ENCODE measurements around the gene POU5F2. TPM values are rescaled to one million over a fixed set of nuclear protein-coding genes. Genes with fewer than 3 reads are reported as not detected.

POU5F2 gene
- total and polyA plus RNA-seq, 2 of the 4 experiments (the other 2 are of a cell fraction) = 0.02 to 1.1 TPM

- Histone ChIP-seq H3K18ac (ENCODE audit: low read depth, low read length) (no peak overlapping the region), H3K27me3 (ENCODE audit: control insufficient read depth, insufficient read depth, low read length) (no peaks in the 10 kb centered on the region), H2AK9ac (replicated peaks; ENCODE audit: low read depth, low read length, poor library complexity) (no peak overlapping the region), H2AK5ac (ENCODE audit: low read depth, low read length) (no peak overlapping the region), H2BK5ac (ENCODE audit: low read depth, low read length, poor library complexity, severe bottlenecking) (no peak overlapping the region), H3K9me1 (ENCODE audit: insufficient read depth, low read length) (no peaks in the 10 kb centered on the region), H3K4me3 (ENCODE audit: insufficient read depth, low read depth, low read length) (no peak overlapping the region), H3K23ac (ENCODE audit: low read depth, low read length) (no peak overlapping the region), H2BK20ac (ENCODE audit: low read depth, low read length) (no peak overlapping the region), H3K4me2 (ENCODE audit: low read depth, low read length) (no peak overlapping the region), H3K4ac (ENCODE audit: low read depth, low read length) (no peak overlapping the region), H3K27ac (ENCODE audit: insufficient read depth, low read length) (no peak overlapping the region), H3K14ac (replicated peaks; ENCODE audit: low read depth, low read length) (no peak overlapping the region), H4K20me1 (ENCODE audit: insufficient read depth, low read length) (no peaks in the 10 kb centered on the region), H2AFZ (replicated peaks; ENCODE audit: low read length, poor library complexity) (no peak overlapping the region), H2BK120ac (ENCODE audit: low read depth, low read length) (no peak overlapping the region), H3K36me3 (ENCODE audit: control insufficient read depth, insufficient read depth, low read length) (no peaks in the 10 kb centered on the region), H2BK15ac (ENCODE audit: low read depth, low read length) (no peak overlapping the region), H3K79me1 (ENCODE audit: low read depth in 1 of 2, low read length in 2 of 2) (no peaks in the 10 kb centered on the region), H4K8ac (ENCODE audit: low read depth in 2 of 2, low read length in 2 of 2) (no peak overlapping the region), H3K9ac (ENCODE audit: low read depth, low read length) (no peak overlapping the region), H4K5ac (ENCODE audit: low read depth, low read length) (no peak overlapping the region), H3K4me1 (ENCODE audit: control insufficient read depth, insufficient read depth, low read length) (no peaks in the 10 kb centered on the region), H3K56ac (ENCODE audit: extremely low read depth, insufficient read depth, low read length) (no peak overlapping the region), H3K9me3 (ENCODE audit: control insufficient read depth, insufficient read depth, low read length) (no peaks in the 10 kb centered on the region), H4K91ac (ENCODE audit: insufficient read depth, low read depth, low read length) (no peak overlapping the region)
- ChIA-PET POLR2A (ENCODE audit: unreplicated experiment) (no interaction called here), CTCF (no interaction called here)
- intact Hi-C loops (cut with micrococcal nuclease) = no loop called here
- no peak for ATAC-seq (ENCODE audit: low read depth)
- no peak for DNase-seq
- dilution Hi-C loops (cut with HindIII; ENCODE audit: low sequenced_read_pairs, unreplicated experiment) = no loop called here
- no CpG with 5 or more reads among the region's 1 CpG for WGBS, 2 experiments (ENCODE audit: extremely low coverage in 2 of 2, insufficient read length in 1 of 2)
- in situ Hi-C loops (cut with MboI; ENCODE audit: low sequenced_read_pairs) = no loop called here
- TF ChIP-seq RAD21 (IDR thresholded peaks at IDR 0.05; ENCODE audit: low read length) (no peak), POLR2A (IDR thresholded peaks at IDR 0.05; ENCODE audit: low read depth, low read length) (no peak), RFX5 (IDR thresholded peaks at IDR 0.05; ENCODE audit: low read depth, low read length) (no peak), MXI1 (IDR thresholded peaks at IDR 0.05; ENCODE audit: borderline replicate concordance, low read depth, low read length) (no peak), SMC3 (IDR thresholded peaks at IDR 0.05; ENCODE audit: low read depth, low read length) (no peak), MAFK (IDR thresholded peaks at IDR 0.05; ENCODE audit: low read depth, low read length) (no peak), CEBPB (IDR thresholded peaks at IDR 0.05; ENCODE audit: low read depth, low read length) (no peak), CTCF (conservative IDR thresholded peaks at IDR 0.05; ENCODE audit: low read depth, low read length) (no peak), USF2 (IDR thresholded peaks at IDR 0.05; ENCODE audit: low read depth, low read length) (no peak), BHLHE40 (IDR thresholded peaks at IDR 0.05; ENCODE audit: low read depth, low read length) (no peak)
- BruUV-seq (replicated peaks) = no TSS peak
Measured at GRCh38 chr5:93715761-93716160, 25.6 kb downstream of the POU5F2 start.

All from IMR-90 (cell line).